ENCODE measurements around the gene PTPRK.

- no peak for TF ChIP-seq CTCF (conservative IDR thresholded peaks at IDR 0.05 in 1 of 2, IDR thresholded peaks at IDR 0.05 in 1 of 2; ENCODE audit: extremely low read depth in 1 of 2, insufficient read depth in 1 of 2, low read depth in 1 of 2, low read length in 2 of 2)
- TF ChIP-seq EZH2 (IDR thresholded peaks at IDR 0.05; ENCODE audit: borderline replicate concordance, low read length): no peak
Measured at GRCh38 chr6:128127650-128128049, 392.7 kb downstream of the PTPRK start.
